Activated CD4-positive, CD25-positive, alpha-beta regulatory T cell treated with anti-CD3 and anti-CD28 coated beads, Interleukin-2, amount 50 U/mL, for 24 hours (primary cell): ENCODE data around the gene PHF12.
"Not testable (repeated sequence)": the region's sequence is repeated elsewhere in the genome, so short reads cannot be mapped to it uniquely, and the experiment has no call there.

ENCODE experiments used
- ATAC-seq, 2 donors: fragments of 150-1000 bp; cut with Tn5 transposase; one replicate each; pipeline ENCODE4 v1.10.0; 2021; ENCODE audit warnings: mild to moderate bottlenecking in 1 of 2, moderate library complexity in 1 of 2

PHF12 gene

DNA sequence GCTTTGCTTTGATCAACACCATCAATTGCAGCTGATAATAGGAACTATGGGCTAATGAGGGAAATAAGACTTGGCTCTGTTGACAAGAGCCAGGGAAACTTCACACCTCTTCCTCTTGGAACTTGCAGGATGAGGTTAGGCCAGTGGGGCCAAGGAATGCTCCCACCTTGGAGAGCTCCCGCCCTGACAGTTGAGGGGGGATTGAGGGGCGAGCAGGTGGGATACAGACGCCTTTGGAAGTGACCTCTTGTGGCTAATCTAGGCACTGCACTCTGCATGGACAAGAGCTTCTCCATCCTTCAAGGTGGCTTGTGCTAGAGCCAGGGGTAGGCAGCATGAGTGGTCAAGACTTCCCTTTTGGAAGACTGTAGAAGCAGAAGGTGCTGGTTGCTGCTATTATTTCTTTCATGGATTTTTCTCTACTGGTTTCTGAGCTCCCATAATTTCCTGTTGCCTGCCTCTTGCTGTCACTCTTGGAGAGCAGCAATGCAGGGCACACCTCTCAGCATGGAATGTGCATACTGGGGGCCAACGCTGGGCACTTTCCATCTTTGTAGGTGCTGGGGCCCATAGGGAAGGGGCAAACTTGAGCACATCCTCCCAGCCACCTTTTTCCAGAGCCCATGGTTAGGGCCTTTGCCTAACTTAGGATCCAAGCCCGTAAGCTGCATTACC is 2.3 kb upstream of the PHF12 start:
- ATAC-seq: no peak

DNA sequence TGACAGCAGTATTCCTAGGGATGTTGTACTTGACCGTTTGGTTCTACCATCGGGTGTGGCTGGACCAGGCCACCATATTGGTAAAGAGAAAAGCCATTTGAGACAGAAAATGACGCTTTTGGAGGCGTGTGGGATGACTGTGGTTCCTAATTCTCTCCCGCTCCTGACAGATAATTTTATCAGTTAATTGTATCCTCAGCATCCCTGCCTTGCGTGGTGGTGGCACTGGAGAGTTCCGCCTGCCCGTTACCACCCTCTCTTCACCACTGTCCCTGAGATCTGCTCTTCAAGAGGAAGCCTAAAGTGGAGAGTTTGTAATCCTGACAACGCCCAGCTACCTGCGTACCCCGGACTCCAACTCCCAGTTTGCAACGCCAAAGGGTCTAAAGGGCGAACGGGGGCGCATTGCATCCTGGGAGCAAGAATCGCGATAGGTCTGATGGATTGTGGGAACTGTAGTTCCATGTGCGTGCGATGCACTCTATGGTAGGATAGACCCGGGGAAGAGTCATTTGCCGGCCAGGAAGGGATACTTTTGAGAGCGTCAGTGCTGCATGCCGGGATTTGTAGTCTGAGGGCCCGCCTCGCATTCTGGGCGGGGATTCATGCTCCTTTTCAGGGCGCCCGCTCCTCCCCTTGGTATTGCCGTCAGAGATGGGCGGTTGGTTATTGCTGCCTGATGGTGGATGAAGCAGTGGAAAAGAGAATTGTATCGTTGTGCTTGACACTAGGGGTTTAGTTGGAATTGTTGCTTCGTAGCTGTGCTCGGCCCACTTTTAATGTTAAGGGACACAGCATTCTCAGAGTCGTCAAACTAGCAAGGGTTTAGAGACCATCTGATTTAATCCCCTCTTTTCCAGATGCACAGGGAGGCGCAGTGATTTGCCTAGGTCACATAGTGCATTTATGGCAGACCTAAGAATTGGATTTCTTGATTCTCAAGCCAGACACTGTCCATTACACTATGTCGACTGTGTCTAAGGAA is 965 bp upstream of the PHF12 start:
- peak; percentile 84 for ATAC-seq

- ATAC-seq: no peak
These were observed 428 bp downstream of the PHF12 start for GRCh38 chr17:28950752-28951427.

GRCh38 chr17:28950017-28950751 is 1.1 kb downstream of the PHF12 start:
- no peak for ATAC-seq

DNA sequence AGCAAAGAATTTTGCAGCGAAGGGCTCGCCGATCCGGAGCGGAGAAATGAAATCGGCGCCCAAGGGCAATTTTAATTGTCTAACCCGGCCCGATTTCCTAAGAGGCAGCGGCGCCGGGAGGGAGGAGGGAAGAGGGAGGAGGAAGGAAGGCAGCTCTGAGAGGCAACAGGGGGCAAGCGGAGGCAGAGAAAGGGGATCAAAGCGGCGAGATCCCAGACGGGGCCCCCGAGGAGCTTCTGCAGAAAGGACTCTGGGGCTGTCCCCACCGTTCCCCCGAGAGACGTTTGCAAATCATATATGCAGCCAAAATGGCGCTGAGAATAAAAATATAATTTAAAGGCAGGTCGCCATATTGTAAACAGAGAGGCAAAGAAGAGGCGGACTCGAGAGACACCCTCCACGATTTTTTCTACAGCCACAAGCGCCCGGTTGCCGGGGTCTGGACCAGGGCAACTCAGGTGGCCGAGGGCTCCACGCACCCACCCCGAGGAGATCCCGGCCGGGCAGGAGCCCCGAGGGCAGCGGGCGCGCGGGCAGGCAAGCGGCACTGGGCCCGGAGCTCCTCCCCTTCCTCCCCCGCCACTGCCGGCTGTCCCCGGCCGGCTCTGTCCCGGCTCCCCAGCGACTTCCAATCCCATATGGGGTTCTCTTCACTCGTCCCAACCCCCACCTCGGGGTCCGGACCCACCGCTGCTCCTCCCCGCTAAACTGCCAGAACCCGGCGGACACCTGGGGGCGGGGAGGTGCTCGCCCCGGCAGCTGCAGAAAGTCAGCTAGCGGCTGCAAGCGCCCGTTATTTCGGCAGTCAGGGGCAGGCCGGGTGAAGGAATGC is 1.9 kb downstream of the PHF12 start:
- peak; percentile 1 to 2 for ATAC-seq

DNA sequence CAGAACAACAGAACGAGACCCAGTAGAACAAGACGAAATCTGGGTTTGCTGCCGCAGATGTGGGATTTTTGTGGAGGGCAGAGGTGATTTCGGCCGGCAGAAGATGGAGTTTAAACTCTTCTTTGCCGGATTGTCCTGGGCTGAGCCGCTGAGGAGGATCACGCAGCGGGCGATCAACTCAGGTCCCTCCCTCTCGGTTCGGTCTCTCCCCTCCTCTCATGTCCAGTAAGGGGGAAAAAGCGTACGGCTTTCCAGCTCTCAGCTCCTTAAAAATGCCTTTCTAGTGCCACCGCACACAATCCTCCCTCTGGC is 2.5 kb downstream of the PHF12 start:
- ATAC-seq: no peak

- ATAC-seq: no peak
These were observed 3.0 kb downstream of the PHF12 start for GRCh38 chr17:28948342-28948741.

GRCh38 chr17:28947639-28948038 is 3.7 kb downstream of the PHF12 start:
- no peak for ATAC-seq

DNA sequence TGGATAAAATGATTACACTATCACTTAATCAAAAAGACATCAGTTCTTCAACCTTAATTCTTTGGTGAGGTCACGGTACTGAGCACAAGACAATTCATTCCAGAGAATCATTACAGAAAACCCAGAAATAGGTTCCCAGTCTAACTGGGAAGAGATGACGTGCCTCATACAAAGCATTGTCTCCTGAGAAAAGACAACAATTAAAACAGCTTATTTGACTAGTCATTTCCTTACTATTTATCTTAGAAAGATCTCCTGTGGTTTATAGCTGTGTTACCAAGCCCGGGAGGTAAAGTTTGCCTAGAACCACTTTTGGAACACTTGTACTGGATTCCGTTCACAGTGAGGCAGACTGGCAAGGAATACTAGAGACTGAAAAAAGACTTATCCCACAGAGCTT is 5.1 kb downstream of the PHF12 start:
- peak in 1 of 2 donors; percentile 18 for ATAC-seq

- ATAC-seq: no peak
These were observed 6.2 kb downstream of the PHF12 start for GRCh38 chr17:28944862-28945741.

- ATAC-seq: no peak
These were observed 7.0 kb downstream of the PHF12 start for GRCh38 chr17:28944343-28944742.

GRCh38 chr17:28942925-28943324 is 8.4 kb downstream of the PHF12 start:
- no peak for ATAC-seq

DNA sequence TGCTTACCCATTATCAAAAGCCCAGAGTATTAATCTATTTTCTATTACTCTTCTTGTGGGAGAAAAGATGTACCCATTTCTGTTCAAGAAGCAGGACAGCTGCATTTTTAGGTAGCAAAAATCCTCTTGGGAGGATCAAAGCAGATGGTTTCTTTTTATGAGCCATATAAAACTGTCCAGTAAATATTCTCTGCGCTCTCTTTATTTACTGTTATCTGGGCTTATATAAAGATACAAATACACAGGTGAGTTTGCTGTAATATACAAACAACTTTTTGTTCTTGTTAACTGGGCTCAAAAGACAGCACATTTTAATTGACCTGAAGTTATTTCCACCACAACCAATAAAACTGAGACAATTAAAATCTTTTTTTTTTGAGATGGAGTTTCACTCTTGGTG is 10.1 kb downstream of the PHF12 start:
- ATAC-seq: no peak

- ATAC-seq: no peak
These were observed 10.6 kb downstream of the PHF12 start for GRCh38 chr17:28940675-28941074.

GRCh38 chr17:28940142-28940541 is 11.2 kb downstream of the PHF12 start:
- ATAC-seq: peak; percentile 44 to 48

- ATAC-seq: no peak
These were observed 12.8 kb downstream of the PHF12 start for GRCh38 chr17:28938552-28938951.

DNA sequence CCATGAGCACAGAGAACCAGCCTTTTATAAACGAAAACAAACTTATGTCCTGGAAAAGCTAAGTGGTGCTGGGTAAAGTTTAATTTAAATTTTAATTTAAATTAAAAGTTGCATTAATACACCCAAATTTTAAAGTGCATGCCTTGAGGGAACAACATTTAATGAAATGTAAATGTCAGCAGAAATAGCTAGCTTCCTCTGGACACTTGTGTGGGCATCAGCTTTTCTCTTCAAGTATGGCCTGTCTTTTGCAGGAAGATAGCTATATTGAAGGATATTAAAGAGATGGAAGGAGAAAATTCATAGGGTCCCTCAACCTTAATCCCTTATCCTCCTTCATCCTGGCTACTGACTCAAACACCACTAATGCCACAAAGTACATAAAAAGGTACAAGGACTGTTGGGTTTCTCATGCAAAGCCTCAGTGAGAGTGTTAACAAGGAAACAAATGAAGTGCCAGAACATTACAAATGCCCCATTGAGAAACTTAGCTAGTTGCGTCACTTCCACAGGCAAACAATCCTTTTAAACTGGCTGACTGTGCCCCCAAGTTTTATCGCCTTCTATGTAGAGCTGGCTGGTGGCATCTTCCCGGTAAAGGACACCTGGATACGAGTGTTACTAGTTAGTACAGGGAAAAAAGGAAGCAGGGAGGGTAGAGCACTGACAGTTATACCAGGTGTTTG is 14.1 kb downstream of the PHF12 start:
- ATAC-seq: no peak

DNA sequence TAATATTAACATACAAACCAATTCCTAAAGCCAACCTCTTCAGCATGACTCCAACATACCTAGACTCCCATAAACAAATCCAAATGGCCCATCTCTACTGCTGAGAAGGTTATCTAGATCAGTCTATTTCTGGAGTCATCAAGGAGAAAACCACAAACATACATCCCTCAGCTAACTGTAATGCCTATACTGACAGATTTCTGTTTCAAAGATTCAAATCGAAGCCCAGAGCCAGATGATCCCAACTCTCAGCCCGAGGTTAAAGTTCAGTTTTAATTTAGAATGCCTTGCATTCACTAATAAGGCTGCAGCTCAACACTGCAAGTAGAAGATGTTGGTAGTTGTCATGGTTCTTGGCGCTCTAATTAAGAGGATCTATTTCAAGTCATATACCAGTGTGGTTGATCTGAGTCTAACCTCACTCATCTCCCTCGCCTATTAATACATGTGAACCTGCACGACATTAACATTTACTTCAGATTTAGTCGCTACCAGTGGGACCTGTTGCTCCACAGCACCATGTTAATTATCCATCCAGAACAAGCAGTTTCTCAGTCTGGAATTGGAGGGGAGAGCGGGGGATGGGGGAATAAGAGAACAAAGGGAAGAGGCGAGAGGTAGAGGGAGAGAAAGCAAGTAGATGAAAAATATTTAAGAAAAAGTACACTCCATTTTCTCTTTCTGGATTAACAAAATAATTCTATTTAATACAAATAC is 15.4 kb downstream of the PHF12 start:
- no peak for ATAC-seq

- not testable (repeated sequence) for ATAC-seq
These were observed 16.8 kb downstream of the PHF12 start for GRCh38 chr17:28934508-28934907.

DNA sequence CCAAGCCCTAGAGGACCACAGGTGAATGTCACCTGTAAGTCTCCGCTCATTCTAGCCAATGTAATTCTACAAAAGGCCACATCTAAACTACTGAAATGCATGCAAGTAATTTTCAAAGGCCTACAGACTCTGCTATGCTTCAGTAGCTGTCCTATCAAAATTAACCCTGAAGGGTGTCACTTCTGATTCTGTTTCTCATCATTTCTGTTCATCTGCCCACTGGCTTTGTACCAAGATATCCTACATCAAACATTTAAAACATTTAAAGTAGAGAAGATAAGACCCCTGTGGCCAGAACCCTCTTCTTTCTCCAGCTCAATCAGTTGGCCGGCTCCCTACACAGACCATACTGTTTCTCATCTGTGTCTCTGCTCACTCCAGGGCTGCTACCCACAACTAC is 21.5 kb downstream of the PHF12 start:
- ATAC-seq: no peak
